ENCODE measurements around the gene HELZ. TPM values are rescaled to one million over a fixed set of nuclear protein-coding genes. Genes with fewer than 3 reads are reported as not detected.
A peak's percentile ranks its signal among the peaks of the same experiment; 100 is the strongest.

Gene HELZ
- total and polyA plus RNA-seq, 2 experiments from 2014 or later = 23.9 to 25.4 TPM

DNA sequence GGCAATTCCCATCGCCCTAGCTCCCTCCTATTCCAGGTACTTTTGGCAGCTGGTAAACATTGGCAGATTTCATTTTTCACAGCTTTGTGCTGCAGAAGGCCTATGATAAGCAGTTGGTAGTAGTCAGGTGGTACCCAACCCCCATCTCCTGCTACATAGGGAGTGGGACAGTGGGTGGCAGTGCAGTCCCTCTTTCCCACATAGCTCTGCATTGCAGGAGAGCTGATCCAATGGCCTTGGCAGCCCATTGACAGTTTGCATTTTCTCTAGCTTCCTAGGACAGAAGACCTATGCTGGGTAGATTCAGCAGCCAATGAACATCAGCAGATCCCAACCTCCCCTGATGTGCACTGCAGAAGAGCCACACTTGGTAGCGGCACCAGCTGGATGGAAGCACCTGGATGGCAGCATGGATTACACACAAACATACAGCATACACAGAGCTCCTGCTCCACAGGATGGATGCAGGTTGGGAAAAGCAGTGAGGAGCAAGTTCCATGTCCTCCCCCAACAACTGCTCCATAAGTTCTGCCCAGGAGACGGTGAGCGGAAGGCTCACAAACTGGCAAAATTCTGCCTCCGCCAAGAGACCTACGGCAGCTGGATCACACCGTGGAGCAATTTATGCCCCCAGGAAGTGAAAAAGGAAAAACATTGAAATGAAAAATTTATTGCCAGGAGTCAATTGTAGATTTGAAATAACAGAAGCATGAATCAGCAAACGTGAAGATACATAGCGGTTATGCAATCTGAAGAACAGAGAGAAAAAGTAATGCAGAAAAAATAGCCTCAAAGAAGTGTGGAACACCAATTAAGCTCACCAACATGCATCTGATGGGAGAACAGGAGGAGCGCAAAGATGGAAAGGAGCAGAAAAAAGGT, 105.0 kb downstream of the HELZ start:
- Histone ChIP-seq H3F3A (ENCODE audit: insufficient read depth) (peaks cover 33% of the 10 kb centered on the region), H3K27me3 (replicated peaks; ENCODE audit: insufficient read depth) (no peaks in the 10 kb centered on the region), H3K9me3 (ENCODE audit: low read depth) (no peaks in the 10 kb centered on the region), H3K4me1 (ENCODE audit: insufficient read depth) (peaks cover 29% of the 10 kb centered on the region), H3K79me2 (ENCODE audit: insufficient read depth) (peaks cover 6% of the 10 kb centered on the region; the same call in 1 of the 2 replicates), H2AFZ (no peak overlapping the region), H3K4me3 (no peak overlapping the region), H3K9me2 (ENCODE audit: insufficient read depth) (no peaks in the 10 kb centered on the region), H4K20me1 (ENCODE audit: insufficient read depth) (no peaks in the 10 kb centered on the region), H3K36me3 (ENCODE audit: low read depth) (peaks cover 33% of the 10 kb centered on the region), H3K9ac (no peak overlapping the region), H3K4me2 (ENCODE audit: unreplicated experiment) (no peak overlapping the region), H3K27ac (peak overlapping the region; percentile 29)
- DNase-seq = peak; percentile 52
- TF ChIP-seq EZH2 (IDR thresholded peaks at IDR 0.05; ENCODE audit: insufficient read depth, poor library complexity, severe bottlenecking) = no peak
- TF ChIP-seq EZH2phosphoT487 (IDR thresholded peaks at IDR 0.05; ENCODE audit: insufficient read depth, low read depth) = no peak
- in situ Hi-C loops (cut with MboI) = no loop called here
- 77 to 80% methylated on average over 10 of the region's 10 CpGs for WGBS, 2 experiments (ENCODE audit: low coverage in 1 of 2, low lambda C conversion rate in 2 of 2, missing lambda C conversion rate in 2 of 2)

DNA sequence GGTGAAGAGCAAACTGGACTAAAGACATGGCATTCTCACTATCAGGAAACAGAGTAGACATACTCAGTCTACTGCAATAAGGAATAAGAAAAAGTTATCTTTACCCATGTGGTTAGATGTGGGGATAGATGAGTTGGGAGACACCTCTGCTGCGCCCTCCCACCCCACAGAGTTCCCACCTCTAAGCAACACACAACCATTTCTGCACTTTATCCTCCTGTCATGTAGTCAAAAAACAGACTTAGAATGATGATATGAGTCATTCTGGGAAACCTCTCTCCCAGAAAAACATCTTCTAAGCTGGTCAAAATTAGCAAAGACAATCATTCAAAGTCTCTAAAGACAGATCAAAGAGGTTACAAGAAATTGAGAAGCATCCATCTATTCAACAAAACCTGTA, 105.7 kb downstream of the HELZ start:
- Histone ChIP-seq H3K4me1 (ENCODE audit: insufficient read depth) (peaks cover 29% of the 10 kb centered on the region), H3K36me3 (ENCODE audit: low read depth) (peaks cover 34% of the 10 kb centered on the region), H3K9ac (no peak overlapping the region), H3K27me3 (replicated peaks; ENCODE audit: insufficient read depth) (no peaks in the 10 kb centered on the region), H3K9me2 (ENCODE audit: insufficient read depth) (no peaks in the 10 kb centered on the region), H3F3A (ENCODE audit: insufficient read depth) (peaks cover 33% of the 10 kb centered on the region), H3K79me2 (ENCODE audit: insufficient read depth) (peaks cover 6% of the 10 kb centered on the region; the same call in 1 of the 2 replicates), H3K9me3 (ENCODE audit: low read depth) (no peaks in the 10 kb centered on the region), H3K4me2 (ENCODE audit: unreplicated experiment) (no peak overlapping the region), H3K4me3 (no peak overlapping the region), H4K20me1 (ENCODE audit: insufficient read depth) (no peaks in the 10 kb centered on the region), H3K27ac (no peak overlapping the region), H2AFZ (no peak overlapping the region)
- 94 to 100% methylated on average over 1 of the region's 1 CpG for WGBS, 2 experiments (ENCODE audit: low coverage in 1 of 2, low lambda C conversion rate in 2 of 2, missing lambda C conversion rate in 2 of 2)
- DNase-seq = no peak
- no peak for TF ChIP-seq EZH2phosphoT487 (IDR thresholded peaks at IDR 0.05; ENCODE audit: insufficient read depth, low read depth)
- TF ChIP-seq EZH2 (IDR thresholded peaks at IDR 0.05; ENCODE audit: insufficient read depth, poor library complexity, severe bottlenecking) = no peak
- in situ Hi-C loops (cut with MboI) = no loop called here

DNA sequence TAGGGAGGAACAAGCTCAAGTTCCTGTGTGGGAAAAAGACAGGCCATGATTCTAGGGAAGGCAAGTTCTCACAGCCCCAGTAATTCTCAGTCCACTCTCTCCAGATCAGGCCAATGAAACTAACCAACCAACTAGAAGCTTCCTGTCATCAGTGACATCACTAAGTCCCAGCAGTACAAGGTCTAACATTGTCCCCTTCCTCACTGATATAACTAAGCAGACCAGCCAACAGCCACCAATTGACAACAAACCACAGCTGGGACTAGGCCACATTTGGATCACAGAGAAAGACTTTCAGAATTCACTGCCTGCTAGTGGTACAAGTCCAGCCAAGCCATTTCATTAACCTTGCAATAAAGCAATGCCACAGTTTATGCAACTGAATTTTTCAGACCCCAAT, 106.6 kb downstream of the HELZ start:
- peaks cover 39% of the 10 kb centered on the region for H3K36me3 ChIP-seq (ENCODE audit: low read depth)
- in situ Hi-C loops (cut with MboI) = no loop called here
- TF ChIP-seq EZH2 (IDR thresholded peaks at IDR 0.05; ENCODE audit: insufficient read depth, poor library complexity, severe bottlenecking) = no peak
- no peak for TF ChIP-seq EZH2phosphoT487 (IDR thresholded peaks at IDR 0.05; ENCODE audit: insufficient read depth, low read depth)

DNA sequence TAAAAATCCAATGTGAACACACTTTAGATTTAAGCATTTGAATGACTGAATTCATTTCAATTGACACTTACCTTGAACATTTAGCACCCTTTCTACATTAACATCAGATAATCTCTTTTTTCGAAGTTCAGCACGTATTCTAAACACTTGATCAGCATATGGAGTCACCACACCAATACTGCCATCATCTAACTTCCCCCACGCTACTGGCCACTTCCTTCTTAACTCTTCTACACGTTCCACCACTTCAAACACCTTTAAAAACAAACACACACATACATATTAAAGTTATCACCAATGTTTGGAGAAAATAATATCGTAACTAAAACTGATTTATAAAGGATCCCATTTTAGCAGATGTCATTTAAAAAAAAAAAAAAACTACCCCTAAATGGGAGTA, 107.1 kb downstream of the HELZ start:
- no peak for TF ChIP-seq EZH2 (IDR thresholded peaks at IDR 0.05; ENCODE audit: insufficient read depth, poor library complexity, severe bottlenecking)
- no peak for TF ChIP-seq EZH2phosphoT487 (IDR thresholded peaks at IDR 0.05; ENCODE audit: insufficient read depth, low read depth)
- Histone ChIP-seq H3K4me3 (no peak overlapping the region), H2AFZ (no peak overlapping the region), H3F3A (ENCODE audit: insufficient read depth) (peaks cover 28% of the 10 kb centered on the region), H3K4me1 (ENCODE audit: insufficient read depth) (peaks cover 29% of the 10 kb centered on the region), H3K9ac (no peak overlapping the region), H3K27ac (no peak overlapping the region), H3K79me2 (ENCODE audit: insufficient read depth) (peaks cover 6% of the 10 kb centered on the region; the same call in 1 of the 2 replicates), H3K4me2 (ENCODE audit: unreplicated experiment) (no peak overlapping the region), H3K9me2 (ENCODE audit: insufficient read depth) (no peaks in the 10 kb centered on the region), H3K27me3 (replicated peaks; ENCODE audit: insufficient read depth) (no peaks in the 10 kb centered on the region), H4K20me1 (ENCODE audit: insufficient read depth) (no peaks in the 10 kb centered on the region), H3K9me3 (ENCODE audit: low read depth) (no peaks in the 10 kb centered on the region), H3K36me3 (ENCODE audit: low read depth) (peaks cover 39% of the 10 kb centered on the region)
- no peak for DNase-seq
- 90 to 92% methylated on average over 5 of the region's 5 CpGs for WGBS, 2 experiments (ENCODE audit: low coverage in 1 of 2, low lambda C conversion rate in 2 of 2, missing lambda C conversion rate in 2 of 2)
- in situ Hi-C loops (cut with MboI) = no loop called here

More for the DNA sequence above, 106.6 kb downstream of the HELZ start:
- no peaks in the 10 kb centered on the region for H3K9me3 ChIP-seq (ENCODE audit: low read depth)
- peaks cover 28% of the 10 kb centered on the region for H3F3A ChIP-seq (ENCODE audit: insufficient read depth)
- H3K27me3 ChIP-seq (replicated peaks; ENCODE audit: insufficient read depth) = no peaks in the 10 kb centered on the region
- no peaks in the 10 kb centered on the region for H3K9me2 ChIP-seq (ENCODE audit: insufficient read depth)
- H3K4me2 ChIP-seq (ENCODE audit: unreplicated experiment) = no peak overlapping the region
- peaks cover 6% of the 10 kb centered on the region; the same call in 1 of the 2 replicates for H3K79me2 ChIP-seq (ENCODE audit: insufficient read depth)
- H3K27ac ChIP-seq = no peak overlapping the region
- no peaks in the 10 kb centered on the region for H4K20me1 ChIP-seq (ENCODE audit: insufficient read depth)
- peaks cover 29% of the 10 kb centered on the region for H3K4me1 ChIP-seq (ENCODE audit: insufficient read depth)
- H3K4me3 ChIP-seq = no peak overlapping the region
- no peak overlapping the region for H3K9ac ChIP-seq
- no peak for DNase-seq
- H2AFZ ChIP-seq = no peak overlapping the region
